ENCODE results near the gene IL18.
"Not testable (repeated sequence)": the region's sequence is repeated elsewhere in the genome, so short reads cannot be mapped to it uniquely, and the experiment has no call there.

The IL18 gene

DNA sequence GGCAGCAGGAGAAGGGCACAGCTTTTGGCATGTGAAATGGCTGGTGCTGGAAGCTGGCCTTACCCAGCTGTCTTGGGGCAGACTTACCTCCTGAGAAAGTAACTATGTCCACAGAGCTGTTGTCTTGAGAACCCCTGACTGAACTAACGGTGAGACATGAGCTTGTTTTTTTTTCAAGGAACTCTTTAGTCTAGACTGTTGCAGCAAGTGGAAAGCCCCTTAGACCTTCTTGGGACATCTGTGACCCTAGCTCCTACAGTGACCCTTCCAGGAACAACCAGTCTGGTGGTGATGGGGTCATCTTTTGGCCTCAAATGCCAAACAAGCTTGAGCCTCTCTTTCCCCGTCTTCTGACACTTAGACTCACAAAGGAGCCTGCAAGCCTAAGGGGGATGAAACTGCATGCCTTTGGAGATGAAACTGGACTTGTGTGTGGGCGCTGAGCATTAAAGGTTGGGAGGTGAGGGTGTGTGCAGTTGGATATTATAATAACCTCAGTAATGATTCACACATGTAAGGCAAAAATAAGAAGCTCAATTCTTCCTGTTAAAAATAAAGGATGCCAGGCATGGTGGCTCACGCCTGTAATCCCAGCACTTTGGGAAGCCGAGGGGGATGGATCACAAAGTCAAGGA is 41.8 kb downstream of the IL18 start:
- no peak for DNase-seq (ENCODE audit: low read depth in 2 of 2)

GRCh38 chr11:112118176-112118575 is 45.7 kb downstream of the IL18 start:
- no peak for DNase-seq (ENCODE audit: low read depth in 2 of 2)

DNA sequence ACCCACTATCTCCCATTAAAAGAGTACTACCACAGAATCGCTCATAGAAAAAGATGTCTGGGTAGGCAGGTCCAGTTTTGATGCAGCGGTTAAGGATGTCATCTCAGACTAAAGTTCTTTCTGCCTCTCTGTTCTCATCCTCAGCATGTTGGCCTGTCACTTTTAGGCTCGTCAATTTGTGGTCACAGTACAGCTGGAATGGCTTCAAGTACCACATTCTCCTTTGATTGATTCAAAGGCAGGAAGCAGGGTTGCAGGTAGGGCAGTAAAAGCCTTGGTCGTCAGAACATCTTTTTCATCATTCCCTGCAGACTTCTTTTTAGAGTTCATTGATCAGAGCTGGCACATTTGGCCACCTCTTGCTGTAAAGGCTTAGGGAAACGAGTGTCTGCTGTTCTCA is 48.5 kb downstream of the IL18 start:
- no peak for DNase-seq (ENCODE audit: low read depth in 2 of 2)

- no peak for DNase-seq (ENCODE audit: low read depth in 2 of 2)
Observed at GRCh38 chr11:112114460-112114859, 49.4 kb downstream of the IL18 start.

- no peak for DNase-seq (ENCODE audit: low read depth in 2 of 2)
Observed at GRCh38 chr11:112113539-112114457, 50.1 kb downstream of the IL18 start.

GRCh38 chr11:112106070-112106469 is 57.8 kb downstream of the IL18 start:
- DNase-seq (ENCODE audit: low read depth in 2 of 2), result no peak

DNA sequence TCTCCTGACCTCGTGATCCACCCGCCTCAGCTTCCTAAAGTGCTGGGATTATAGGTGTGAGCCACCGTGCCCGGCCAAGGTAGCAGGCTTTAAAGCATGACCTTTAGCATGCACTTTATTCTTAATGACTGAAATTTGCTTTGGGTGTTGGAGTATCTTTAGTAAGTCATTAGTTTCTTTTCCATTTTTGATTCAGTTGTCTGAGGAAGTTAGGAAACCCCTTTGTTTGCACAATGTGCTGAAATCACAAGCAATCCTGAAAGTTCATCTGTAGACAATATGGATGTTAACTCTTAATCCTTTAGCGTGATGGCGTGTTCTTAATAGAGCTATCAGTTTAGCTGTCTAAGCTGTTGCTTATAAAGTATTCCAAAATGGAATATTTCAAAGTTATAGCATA is 60.4 kb downstream of the IL18 start:
- DNase-seq (ENCODE audit: low read depth in 2 of 2), result no peak

DNA sequence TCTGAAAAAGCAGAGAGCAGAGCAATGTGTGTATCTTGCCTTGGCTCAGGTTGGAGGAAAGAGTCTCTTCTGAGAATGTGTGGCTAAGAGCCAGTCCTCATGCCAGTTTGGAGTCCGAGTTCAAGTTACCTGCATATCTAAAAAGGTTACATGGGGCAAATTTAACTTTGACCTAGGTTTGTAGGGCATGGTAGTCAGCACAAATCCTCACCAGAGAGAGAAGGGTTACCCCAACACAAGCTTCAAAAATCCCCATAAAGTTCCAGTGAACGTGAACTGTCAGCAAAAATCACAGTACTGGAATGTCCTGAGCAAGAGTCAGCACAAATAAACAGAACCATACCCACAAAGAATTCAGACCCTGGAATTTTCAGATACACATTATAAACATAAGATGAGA is 63.4 kb downstream of the IL18 start:
- DNase-seq (ENCODE audit: low read depth in 2 of 2), result no peak

- DNase-seq (ENCODE audit: low read depth in 2 of 2), result no peak
Observed at GRCh38 chr11:112097734-112098528, 66.0 kb downstream of the IL18 start.

DNA sequence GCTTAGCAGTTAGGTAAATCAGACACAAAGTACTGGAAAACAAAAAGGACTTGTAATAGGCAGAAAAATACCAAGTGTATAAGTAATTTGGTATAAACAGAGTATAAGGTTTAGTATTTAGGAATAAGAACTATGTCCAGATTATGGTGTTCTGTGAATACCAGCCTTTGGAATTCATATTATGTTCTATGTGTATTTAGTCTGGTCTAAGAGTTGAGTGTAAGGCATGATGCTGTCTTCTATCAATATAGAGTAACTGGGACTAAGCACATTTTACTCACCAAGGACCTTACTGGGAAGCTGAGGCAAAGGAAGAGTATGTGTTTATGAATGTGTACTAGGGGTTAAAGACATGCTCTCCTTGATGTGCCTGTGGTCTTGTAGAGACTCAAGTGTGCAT is 67.7 kb downstream of the IL18 start:
- DNase-seq (ENCODE audit: low read depth in 2 of 2), result no peak

DNA sequence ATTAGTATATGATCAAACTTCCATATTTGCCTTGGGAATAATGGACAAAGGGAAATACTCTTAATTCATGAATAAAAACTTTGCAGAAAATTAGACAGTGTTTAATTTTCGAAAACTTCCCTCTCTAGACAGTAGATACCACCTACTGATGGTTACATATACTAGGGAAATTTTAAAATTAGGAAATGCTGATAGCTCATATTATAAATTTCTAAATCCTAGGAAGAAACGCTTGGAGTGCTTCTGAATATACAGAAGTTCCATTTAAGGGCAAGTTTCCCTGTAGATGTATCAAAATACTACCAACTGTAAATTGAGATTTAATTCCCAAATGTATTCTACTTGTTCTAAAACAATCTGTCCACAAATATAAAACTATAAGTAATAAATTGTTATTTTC is 68.6 kb downstream of the IL18 start:
- DNase-seq (ENCODE audit: low read depth in 2 of 2), result not testable (repeated sequence)

Data from stimulated activated CD8-positive, alpha-beta memory T cell treated with anti-CD3 and anti-CD28 coated beads, Interleukin-7, amount 100 ng/mL, for 4 hours (primary cell).